Keratinocyte (primary cell): ENCODE measurements around the gene SCAF1.

Source experiments
- CTCF ChIP-seq, 3 experiments: IDR thresholded peaks in 1 of 3; conservative IDR thresholded peaks in 1 of 3; optimal IDR thresholded peaks in 1 of 3; 2 replicates in 2 of 3; 3 replicates in 1 of 3; pipeline versions ENCODE3 to v1.5.1; 2011; ENCODE audit warnings: low read length in 3 of 3, mild to moderate bottlenecking in 3 of 3, moderate library complexity in 2 of 3, control low read depth in 1 of 3, inconsistent platforms in 1 of 3; ENCODE audit not compliant: insufficient read depth in 2 of 3; ENCODE audit errors: extremely low read depth in 1 of 3
- EZH2 ChIP-seq: IDR thresholded peaks from one replicate; pipeline ENCODE4 v1.6.1; 2012; ENCODE audit warnings: inconsistent platforms, mild to moderate bottlenecking, low read length, moderate library complexity

DNA sequence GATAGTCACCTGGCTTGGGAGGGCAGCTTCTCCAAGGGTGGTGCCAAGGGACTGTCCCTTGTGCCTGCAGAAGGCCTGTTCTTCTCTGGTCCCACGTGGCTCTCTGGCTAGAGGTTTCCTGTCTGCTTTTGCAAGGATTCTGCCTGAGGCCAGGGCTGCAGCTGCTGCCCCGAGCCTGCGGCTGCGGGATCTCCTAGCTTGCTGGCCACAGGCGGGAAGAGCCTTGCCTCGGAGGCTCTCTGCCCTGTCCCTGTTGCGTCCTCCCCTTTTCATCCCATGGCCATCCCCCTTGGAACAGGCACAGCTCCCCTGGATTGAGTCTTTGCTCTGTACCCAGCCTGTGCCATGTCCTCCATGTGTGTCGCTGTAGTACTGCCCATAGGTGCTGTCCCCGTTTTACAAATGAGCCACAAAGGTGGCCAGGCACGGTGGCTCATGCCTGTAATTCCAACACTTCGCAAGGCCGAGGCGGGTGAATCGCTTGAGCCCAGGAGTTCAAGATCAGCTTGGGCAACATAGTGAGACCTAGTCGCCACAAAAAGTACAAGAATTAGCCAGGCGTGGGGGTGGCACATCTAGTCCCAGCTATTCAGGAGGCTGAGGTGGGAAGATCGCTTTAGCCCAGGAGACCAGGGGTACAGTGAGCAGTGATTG, 14.6 kb downstream of the SCAF1 start:
- TF ChIP-seq CTCF (optimal IDR thresholded peaks at IDR 0.05 in 1 of 3, IDR thresholded peaks at IDR 0.05 in 1 of 3, conservative IDR thresholded peaks at IDR 0.05 in 1 of 3; ENCODE audit: extremely low read depth in 1 of 3, insufficient read depth in 2 of 3, low read length in 3 of 3) (no peak), EZH2 (no peak)
